AG08395 (cell line): ENCODE data around the gene JAK3.

ENCODE experiments used
- DNase-seq: peaks from one replicate; pipeline ENCODE4 v3.0.0; 2012; ENCODE audit warnings: mixed read lengths, low spot score

Gene JAK3

GRCh38 chr19:17865364-17866311 is 17.9 kb upstream of the JAK3 start:
- no peak for DNase-seq

- no peak for DNase-seq
These were observed 15.9 kb upstream of the JAK3 start for GRCh38 chr19:17863520-17864182.

- no peak for DNase-seq
These were observed 15.1 kb upstream of the JAK3 start for GRCh38 chr19:17862711-17863519.

GRCh38 chr19:17861542-17862402 is 14.0 kb upstream of the JAK3 start:
- no peak for DNase-seq

- DNase-seq = no peak
These were observed 13.2 kb upstream of the JAK3 start for GRCh38 chr19:17860993-17861360.

- DNase-seq = no peak
These were observed 12.7 kb upstream of the JAK3 start for GRCh38 chr19:17860331-17860992.

- DNase-seq = peak; percentile 99
These were observed 11.9 kb upstream of the JAK3 start, which contains the start of gene RPL18A for GRCh38 chr19:17859533-17860330. TSS of gene RPL18A (plus strand) at chr19:17859910. CDS start at chr19:17859957, 47 bp downstream.

GRCh38 chr19:17855280-17856152 is 7.7 kb upstream of the JAK3 start:
- DNase-seq = peak; percentile 83

- no peak for DNase-seq
These were observed 6.3 kb upstream of the JAK3 start for GRCh38 chr19:17854061-17854460.

- no peak for DNase-seq
These were observed 962 bp upstream of the JAK3 start for GRCh38 chr19:17848595-17849292.

- DNase-seq = no peak
These were observed 1.6 kb downstream of the JAK3 start for GRCh38 chr19:17846146-17846545.

GRCh38 chr19:17843908-17844490 is 3.8 kb downstream of the JAK3 start:
- no peak for DNase-seq

GRCh38 chr19:17843292-17843827 is 4.4 kb downstream of the JAK3 start:
- no peak for DNase-seq

- DNase-seq = no peak
These were observed 5.0 kb downstream of the JAK3 start for GRCh38 chr19:17842663-17843291.

- peak; percentile 95 for DNase-seq
These were observed 5.7 kb downstream of the JAK3 start for GRCh38 chr19:17841810-17842662.

- DNase-seq = no peak
These were observed 6.4 kb downstream of the JAK3 start for GRCh38 chr19:17841371-17841809.
